SK-N-SH treated with all-trans-retinoic acid at 6 μM for 48 hours (cell line): ENCODE data around the gene MCRS1.

Experiments
- ISL1 ChIP-seq: fragments of 250-450 bp; sonication (Bioruptor Pico); IDR thresholded peaks from 2 replicates; pipeline ENCODE4 v2.1.2; 2022; ENCODE audit warnings: mild to moderate bottlenecking, moderate library complexity
- ZNF8 ChIP-seq: fragments of 450-650 bp; formaldehyde crosslinking; IDR thresholded peaks from 2 replicates; pipeline ENCODE4 v1.5.0; 2020; ENCODE audit warnings: mild to moderate bottlenecking, moderate library complexity
- TF ChIP-seq, protein P1 (sequence below): fragments of 250-450 bp; sonication (Bioruptor Pico); IDR thresholded peaks from 2 replicates; pipeline ENCODE4 v1.8.0; 2020; ENCODE audit warnings: mild to moderate bottlenecking, moderate library complexity, borderline replicate concordance
- TF ChIP-seq, protein P2 (sequence below): fragments of 250-450 bp; sonication (Bioruptor Pico); IDR thresholded peaks from 2 replicates; pipeline ENCODE4 v1.5.0; 2020; ENCODE audit warnings: mild to moderate bottlenecking, moderate library complexity
- TF ChIP-seq, protein P3 (sequence below): fragments of 250-450 bp; sonication (Bioruptor Pico); IDR thresholded peaks from 2 replicates; pipeline ENCODE4 v1.5.1; 2021; ENCODE audit warnings: mild to moderate bottlenecking, moderate library complexity

DNA sequence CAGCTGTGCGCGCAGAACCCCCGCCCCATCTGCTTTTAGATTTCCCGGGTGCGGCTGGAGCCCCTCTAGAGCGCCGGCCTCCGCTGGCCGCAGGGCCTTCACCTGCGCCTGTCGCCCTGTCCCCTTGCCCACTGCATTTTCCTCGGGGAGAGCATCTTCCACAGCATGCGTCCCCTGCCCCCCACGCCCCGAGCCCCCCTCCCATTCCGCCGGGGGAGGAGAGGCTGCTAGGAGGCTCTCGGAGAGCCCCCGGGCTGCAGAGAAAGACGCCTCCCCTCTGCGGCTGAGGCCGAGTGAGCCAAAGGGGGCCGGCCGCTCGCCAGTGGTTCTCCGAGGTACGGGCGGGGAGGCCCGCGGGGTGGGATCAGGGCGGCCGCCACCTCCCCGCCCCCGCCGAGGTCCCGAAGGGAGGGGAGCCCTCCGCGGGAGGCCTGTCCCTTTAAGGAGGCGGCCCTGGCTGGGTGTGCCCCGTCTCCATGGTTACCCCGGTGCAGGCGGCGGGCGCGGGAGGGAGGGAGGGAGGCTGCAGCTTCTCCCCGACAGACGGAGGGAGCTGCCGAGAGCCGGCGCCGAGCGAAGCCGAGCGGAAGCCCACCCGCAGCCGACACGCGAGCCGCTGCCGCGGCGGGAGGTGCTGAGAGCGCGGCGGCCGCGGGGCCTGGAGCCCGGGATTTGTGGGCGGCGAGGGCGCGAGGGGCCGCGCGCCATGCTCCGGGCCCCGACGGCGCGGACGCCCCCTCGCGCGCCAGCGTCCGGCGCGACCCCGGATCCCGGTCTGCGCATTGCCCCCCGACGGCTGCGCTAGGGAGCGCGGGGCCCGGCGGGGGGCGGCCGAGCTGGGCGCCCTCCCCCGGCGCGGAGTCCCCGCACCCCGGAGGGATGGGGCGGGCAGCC, 29.2 kb downstream of the MCRS1 start, which contains the start of gene KCNH3:
- TF ChIP-seq ZNF8 (CRISPR knock-in tag) (no peak), ISL1 (no peak)
- TF ChIP-seq, protein P1, sequence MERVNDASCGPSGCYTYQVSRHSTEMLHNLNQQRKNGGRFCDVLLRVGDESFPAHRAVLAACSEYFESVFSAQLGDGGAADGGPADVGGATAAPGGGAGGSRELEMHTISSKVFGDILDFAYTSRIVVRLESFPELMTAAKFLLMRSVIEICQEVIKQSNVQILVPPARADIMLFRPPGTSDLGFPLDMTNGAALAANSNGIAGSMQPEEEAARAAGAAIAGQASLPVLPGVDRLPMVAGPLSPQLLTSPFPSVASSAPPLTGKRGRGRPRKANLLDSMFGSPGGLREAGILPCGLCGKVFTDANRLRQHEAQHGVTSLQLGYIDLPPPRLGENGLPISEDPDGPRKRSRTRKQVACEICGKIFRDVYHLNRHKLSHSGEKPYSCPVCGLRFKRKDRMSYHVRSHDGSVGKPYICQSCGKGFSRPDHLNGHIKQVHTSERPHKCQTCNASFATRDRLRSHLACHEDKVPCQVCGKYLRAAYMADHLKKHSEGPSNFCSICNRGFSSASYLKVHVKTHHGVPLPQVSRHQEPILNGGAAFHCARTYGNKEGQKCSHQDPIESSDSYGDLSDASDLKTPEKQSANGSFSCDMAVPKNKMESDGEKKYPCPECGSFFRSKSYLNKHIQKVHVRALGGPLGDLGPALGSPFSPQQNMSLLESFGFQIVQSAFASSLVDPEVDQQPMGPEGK (CRISPR knock-in tag), result no peak
- TF ChIP-seq, protein P2, sequence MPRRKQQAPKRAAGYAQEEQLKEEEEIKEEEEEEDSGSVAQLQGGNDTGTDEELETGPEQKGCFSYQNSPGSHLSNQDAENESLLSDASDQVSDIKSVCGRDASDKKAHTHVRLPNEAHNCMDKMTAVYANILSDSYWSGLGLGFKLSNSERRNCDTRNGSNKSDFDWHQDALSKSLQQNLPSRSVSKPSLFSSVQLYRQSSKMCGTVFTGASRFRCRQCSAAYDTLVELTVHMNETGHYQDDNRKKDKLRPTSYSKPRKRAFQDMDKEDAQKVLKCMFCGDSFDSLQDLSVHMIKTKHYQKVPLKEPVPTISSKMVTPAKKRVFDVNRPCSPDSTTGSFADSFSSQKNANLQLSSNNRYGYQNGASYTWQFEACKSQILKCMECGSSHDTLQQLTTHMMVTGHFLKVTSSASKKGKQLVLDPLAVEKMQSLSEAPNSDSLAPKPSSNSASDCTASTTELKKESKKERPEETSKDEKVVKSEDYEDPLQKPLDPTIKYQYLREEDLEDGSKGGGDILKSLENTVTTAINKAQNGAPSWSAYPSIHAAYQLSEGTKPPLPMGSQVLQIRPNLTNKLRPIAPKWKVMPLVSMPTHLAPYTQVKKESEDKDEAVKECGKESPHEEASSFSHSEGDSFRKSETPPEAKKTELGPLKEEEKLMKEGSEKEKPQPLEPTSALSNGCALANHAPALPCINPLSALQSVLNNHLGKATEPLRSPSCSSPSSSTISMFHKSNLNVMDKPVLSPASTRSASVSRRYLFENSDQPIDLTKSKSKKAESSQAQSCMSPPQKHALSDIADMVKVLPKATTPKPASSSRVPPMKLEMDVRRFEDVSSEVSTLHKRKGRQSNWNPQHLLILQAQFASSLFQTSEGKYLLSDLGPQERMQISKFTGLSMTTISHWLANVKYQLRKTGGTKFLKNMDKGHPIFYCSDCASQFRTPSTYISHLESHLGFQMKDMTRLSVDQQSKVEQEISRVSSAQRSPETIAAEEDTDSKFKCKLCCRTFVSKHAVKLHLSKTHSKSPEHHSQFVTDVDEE (CRISPR knock-in tag), result no peak
- TF ChIP-seq, protein P3, sequence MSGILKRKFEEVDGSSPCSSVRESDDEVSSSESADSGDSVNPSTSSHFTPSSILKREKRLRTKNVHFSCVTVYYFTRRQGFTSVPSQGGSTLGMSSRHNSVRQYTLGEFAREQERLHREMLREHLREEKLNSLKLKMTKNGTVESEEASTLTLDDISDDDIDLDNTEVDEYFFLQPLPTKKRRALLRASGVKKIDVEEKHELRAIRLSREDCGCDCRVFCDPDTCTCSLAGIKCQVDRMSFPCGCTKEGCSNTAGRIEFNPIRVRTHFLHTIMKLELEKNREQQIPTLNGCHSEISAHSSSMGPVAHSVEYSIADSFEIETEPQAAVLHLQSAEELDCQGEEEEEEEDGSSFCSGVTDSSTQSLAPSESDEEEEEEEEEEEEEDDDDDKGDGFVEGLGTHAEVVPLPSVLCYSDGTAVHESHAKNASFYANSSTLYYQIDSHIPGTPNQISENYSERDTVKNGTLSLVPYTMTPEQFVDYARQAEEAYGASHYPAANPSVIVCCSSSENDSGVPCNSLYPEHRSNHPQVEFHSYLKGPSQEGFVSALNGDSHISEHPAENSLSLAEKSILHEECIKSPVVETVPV (CRISPR knock-in tag), result no peak
